Measurements from ENCODE around the gene GUK1.

DNA sequence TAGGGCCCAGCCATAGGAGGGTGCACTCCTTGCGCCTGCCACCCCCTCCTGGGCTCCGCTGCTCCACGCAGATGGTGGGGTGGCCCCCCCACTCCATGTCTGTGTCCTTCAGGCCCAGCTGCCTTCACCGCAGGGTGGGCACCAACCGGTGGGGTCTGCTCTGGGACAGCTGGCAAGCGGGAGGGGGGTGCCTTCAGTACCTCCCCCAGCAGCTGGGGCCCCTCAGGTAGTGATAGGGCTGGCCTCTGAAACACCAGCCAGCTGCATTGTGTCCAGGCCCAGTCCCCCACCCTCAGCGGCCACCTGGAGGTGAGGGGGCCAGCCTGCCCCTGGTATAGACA is 10.0 kb downstream of the GUK1 start:
- TF ChIP-seq, protein P1, sequence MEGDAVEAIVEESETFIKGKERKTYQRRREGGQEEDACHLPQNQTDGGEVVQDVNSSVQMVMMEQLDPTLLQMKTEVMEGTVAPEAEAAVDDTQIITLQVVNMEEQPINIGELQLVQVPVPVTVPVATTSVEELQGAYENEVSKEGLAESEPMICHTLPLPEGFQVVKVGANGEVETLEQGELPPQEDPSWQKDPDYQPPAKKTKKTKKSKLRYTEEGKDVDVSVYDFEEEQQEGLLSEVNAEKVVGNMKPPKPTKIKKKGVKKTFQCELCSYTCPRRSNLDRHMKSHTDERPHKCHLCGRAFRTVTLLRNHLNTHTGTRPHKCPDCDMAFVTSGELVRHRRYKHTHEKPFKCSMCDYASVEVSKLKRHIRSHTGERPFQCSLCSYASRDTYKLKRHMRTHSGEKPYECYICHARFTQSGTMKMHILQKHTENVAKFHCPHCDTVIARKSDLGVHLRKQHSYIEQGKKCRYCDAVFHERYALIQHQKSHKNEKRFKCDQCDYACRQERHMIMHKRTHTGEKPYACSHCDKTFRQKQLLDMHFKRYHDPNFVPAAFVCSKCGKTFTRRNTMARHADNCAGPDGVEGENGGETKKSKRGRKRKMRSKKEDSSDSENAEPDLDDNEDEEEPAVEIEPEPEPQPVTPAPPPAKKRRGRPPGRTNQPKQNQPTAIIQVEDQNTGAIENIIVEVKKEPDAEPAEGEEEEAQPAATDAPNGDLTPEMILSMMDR (conservative IDR thresholded peaks at IDR 0.05; ENCODE audit: low read length): no peak
- TF ChIP-seq EZH2phosphoT487 (IDR thresholded peaks at IDR 0.05; ENCODE audit: borderline replicate concordance): no peak

All from Loucy (cell line).